ENCODE measurements around the gene C11orf24.

- no peak for TF ChIP-seq CTCF (IDR thresholded peaks at IDR 0.05)
- TF ChIP-seq POLR2A (IDR thresholded peaks at IDR 0.05) = no peak
These were observed 3.9 kb downstream of the C11orf24 start for GRCh38 chr11:68267881-68268240.
